Fibroblast of peridontal ligament (primary cell): ENCODE results near the gene RAB11B.
"Not testable (repeated sequence)": the region's sequence is repeated elsewhere in the genome, so short reads cannot be mapped to it uniquely, and the experiment has no call there.

ENCODE experiments used
- DNase-seq: peaks from one replicate; pipeline ENCODE4 v3.0.0-alpha.2; 2010; ENCODE audit errors: extremely low read depth

RAB11B gene

GRCh38 chr19:8393871-8394250 is 3.7 kb downstream of the RAB11B start:
- no peak for DNase-seq

GRCh38 chr19:8395621-8396082 is 5.5 kb downstream of the RAB11B start:
- no peak for DNase-seq

GRCh38 chr19:8396185-8396562 is 6.0 kb downstream of the RAB11B start:
- DNase-seq: no peak

DNA sequence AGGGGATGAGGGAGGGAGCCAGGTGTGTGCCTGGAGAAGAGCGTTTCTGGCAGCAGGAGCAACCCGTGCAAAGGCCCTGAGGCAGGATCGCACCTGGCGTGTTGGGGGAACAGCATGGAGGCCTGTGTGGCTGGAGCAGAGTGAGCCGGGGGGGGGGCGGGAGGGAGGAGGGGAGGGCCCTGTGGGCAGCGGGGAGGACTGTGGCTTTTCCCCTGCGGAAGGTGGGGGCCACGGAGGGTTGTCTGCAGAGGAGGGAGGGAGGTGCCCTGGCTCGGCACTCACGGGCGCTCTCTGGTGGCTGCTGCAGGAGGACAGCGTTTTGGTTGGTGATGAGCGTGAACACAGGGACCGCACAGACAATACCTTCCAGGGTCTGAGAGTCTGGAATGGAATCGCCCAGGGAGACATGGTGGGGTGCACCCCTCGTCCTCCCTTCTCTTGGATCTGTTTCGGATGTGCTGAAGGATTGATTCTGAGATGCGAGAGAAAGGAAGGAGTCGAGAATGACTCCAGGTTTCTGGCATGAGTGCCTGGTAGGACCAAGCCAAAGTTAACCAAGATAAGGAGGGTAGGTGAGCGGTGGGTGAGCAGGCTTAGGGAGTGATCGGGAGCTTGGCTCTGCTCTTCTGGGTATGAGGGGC is 6.5 kb downstream of the RAB11B start:
- DNase-seq: peak; percentile 49

GRCh38 chr19:8397271-8397670 is 7.1 kb downstream of the RAB11B start:
- no peak for DNase-seq

- DNase-seq: no peak
Observed at GRCh38 chr19:8397746-8398310, 7.7 kb downstream of the RAB11B start.

GRCh38 chr19:8398311-8398771 is 8.2 kb downstream of the RAB11B start:
- no peak for DNase-seq

DNA sequence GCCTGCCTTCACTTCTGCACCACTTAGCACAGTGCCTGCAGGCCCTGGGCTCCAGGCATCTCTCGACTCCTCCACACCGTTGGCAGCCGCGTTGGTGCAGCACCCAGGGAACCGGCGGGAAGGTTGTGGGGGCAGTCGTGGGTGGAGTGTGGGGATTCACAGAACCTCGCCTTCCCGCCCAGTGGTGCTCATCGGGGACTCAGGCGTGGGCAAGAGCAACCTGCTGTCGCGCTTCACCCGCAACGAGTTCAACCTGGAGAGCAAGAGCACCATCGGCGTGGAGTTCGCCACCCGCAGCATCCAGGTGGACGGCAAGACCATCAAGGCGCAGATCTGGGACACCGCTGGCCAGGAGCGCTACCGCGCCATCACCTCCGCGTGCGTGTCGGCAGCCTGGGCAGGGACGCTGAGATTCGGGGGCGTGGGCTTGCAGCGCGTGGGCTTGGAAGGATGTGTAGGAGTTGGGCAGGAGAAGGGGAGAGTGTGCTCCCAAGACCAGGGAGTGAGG is 9.6 kb downstream of the RAB11B start:
- DNase-seq: no peak

DNA sequence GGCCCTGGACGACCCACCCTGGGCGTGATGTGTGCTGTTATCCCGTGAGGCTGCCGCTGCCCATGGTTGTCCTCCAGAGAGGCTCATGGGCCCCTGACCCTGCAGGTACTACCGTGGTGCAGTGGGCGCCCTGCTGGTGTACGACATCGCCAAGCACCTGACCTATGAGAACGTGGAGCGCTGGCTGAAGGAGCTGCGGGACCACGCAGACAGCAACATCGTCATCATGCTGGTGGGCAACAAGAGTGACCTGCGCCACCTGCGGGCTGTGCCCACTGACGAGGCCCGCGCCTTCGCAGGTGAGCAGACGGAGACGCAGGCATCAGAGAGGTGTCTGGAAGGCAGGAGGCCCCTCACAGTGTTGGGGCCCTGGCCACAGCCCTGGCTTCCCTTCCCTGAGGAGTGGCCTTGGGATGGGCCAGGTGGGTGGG is 11.8 kb downstream of the RAB11B start:
- no peak for DNase-seq

- no peak for DNase-seq
Observed at GRCh38 chr19:8403098-8403819, 13.1 kb downstream of the RAB11B start.

- no peak for DNase-seq
Observed at GRCh38 chr19:8403820-8404109, 13.6 kb downstream of the RAB11B start.

DNA sequence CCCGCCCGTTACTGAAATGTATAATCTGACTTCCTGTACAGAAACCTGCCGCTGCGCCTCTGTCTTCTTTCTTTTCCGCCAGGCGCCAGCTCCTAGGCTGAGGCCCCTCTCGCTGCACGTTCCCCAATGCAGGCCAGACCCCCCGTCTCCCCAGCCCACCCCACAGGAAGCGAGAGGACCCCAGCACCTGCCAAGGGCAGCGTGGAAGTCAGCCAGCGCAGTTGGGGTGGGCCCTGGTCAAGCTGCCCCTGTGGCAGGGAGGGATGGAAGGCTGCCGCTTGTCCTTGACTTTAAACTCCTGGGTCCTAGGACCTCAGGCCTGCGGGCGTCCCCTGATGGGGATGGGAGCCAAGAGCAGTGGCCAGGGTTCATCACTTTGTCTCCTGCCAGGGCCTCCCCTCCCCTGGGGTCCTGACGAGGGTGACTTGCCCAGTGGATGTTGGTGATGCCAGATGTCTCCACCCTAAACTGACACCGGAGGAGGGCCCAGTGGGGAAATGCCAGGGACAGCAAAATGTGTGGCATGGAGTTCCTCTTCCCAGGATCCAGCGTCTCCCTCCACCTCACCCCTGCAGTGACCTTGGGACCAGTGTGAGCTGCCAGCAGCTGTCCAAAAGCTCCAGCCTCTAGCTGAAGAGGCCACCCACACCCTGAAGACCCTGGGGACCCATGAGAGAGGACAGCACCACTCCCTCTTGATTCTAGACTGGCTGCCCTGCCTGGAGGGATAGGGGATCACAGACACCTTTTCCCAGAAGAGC is 14.4 kb downstream of the RAB11B start:
- no peak for DNase-seq

DNA sequence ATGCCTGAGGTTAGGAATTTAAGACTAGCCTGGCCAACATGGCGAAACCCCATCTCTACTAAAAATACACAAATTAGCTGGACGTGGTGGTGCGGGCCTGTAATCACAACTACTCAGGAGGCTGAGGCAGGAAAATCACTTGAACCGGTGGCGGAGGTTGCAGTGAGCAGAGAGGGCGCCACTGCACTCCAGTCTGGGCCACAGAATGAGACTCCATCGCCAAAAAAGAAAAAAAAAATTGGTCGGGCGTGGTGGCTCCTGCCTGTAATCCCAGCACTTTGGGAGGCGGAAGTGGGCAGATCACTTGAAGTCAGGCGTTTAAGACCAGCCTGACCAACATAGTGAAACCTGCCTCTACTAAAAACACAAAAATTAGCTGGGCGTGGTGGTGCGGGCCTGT is 20.6 kb downstream of the RAB11B start:
- DNase-seq: not testable (repeated sequence)

DNA sequence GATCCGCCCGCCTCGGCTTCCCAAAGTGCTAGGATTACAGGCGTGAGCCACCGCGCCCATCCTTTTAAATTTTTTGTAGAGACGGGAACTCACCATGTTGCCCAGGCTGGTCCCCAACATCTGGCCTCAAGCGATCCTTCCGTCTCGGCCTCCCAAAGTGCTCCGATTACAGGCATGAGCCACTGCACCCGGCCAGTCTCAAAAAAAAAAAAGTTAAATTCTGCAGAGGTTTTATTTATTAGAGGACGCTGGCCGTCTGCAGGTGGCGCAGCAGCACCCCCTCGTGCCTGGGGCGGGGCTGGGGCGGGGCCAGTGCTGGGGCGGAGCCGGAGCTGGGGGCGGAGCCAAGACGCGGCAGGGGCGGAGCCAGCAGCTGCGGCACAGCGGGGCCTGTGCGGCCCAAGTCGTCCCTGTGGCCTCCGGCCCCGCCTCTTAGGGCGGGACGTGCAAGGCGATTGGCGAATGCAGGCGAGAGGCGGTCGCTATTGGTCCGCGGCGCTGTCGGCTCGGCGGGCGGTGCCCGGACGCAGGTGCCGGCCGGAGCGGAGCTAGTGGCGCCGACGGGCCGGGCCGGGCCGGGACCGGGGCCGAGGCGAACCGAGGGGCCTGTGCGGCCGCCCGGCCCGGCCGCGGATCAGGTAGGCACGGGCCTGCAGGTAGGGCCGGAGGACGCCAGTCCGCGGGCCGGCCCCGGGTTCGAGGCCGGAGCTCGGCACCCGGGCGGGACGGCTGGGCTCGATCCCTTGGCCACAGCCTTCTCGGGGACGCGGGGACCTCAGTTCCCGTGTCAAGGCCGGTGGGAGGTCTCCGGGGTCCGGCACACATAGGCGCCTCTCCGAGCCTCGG is 22.8 kb downstream of the RAB11B start, which contains the start of gene MARCHF2:
Gene MARCHF2 (plus strand): TSS at position 523 of the 846 bp plus-strand sequence. CDS start 8,536 bp downstream, outside the sequence.
- DNase-seq: peak; percentile 94

- no peak for DNase-seq
Observed at GRCh38 chr19:8413629-8413995, 23.5 kb downstream of the RAB11B start.

GRCh38 chr19:8416796-8417195 is 26.6 kb downstream of the RAB11B start:
- no peak for DNase-seq

DNA sequence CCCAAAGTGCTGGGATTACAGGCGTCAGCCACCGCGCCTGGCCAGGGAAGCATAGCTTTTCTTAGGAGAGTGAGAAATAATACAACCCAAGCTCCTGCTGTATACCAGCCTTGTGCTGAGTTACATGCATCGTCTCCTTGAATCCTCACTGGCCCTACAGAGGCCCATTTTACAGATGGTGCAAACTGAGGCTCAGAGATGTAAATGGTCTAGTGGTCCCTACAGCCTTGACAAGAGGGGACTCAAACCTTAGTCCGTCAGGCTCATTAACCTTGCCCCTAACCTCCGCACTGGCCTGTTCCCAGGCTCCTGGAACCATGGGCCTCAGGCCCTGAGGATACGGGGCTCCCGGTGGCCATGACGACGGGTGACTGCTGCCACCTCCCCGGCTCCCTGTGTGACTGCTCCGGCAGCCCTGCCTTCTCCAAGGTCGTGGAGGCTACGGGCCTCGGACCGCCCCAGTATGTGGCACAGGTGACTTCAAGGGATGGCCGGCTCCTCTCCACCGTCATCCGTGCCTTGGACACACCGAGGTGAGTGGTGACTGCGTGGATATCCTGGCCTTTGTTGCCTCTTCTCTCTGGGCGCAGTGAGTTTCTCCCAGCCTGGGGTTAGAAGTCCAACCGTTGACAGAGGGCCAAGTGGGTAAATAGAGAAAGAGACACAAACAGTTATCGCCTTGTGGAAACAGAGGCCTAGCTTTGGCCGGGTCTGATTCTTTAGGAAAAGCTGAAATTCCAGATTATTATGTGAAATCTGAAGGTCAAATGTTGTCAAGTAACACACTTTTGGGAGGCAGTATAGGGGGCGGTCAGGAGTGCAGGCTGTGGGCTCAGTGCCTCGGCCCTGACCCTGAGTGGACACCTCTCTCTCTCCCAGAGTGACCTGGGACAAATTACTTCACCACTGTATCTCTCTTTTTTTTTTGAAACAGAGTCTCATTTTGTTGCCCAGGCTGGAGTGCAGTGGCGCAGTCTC is 31.6 kb downstream of the RAB11B start:
- no peak for DNase-seq

- peak; percentile 99 for DNase-seq
Observed at GRCh38 chr19:8423817-8424223, 33.7 kb downstream of the RAB11B start.

DNA sequence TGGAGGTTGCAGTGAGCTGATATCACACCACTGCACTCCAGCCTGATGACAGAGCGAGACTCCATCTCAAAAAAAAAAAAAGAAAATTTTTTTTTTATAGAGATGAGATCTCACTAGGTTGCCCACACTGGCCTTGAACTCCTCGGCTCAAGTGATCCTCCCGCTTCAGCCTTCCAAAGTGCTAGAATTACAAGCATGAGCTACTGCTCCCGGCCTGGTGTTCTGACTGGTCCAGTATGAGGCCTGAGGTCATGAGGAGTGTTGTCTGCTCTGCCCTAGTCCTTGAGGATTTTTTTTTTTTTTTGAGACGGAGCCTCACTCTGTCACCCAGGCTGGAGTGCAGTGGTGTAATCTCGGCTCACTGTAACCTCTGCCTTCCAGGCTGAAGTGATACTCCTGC is 35.2 kb downstream of the RAB11B start:
- not testable (repeated sequence) for DNase-seq

GRCh38 chr19:8426283-8426682 is 36.1 kb downstream of the RAB11B start:
- no peak for DNase-seq
